ENCODE results near the gene SLC15A5. TPM values are rescaled to one million over a fixed set of nuclear protein-coding genes. Genes with fewer than 3 reads are reported as not detected.

SLC15A5 gene
- total RNA-seq, 1 donor from 2014 or later = not detected

Other genes with a start within 250 kb of the SLC15A5 start
- gene MGST1, start 70.0 kb upstream of the SLC15A5 start, total RNA-seq = 66.1 and 87.7 TPM in 2 replicates

Data from bronchial epithelial cell (primary cell).